GM18907 (cell line): ENCODE measurements around the gene KCNQ1.

Experiments
- ATAC-seq: cut with Tn5 transposase; IDR thresholded peaks from one replicate; pipeline ENCODE4 v1.9.1; 2021; ENCODE audit warnings: mild to moderate bottlenecking, moderate library complexity; ENCODE audit not compliant: unreplicated experiment

Gene KCNQ1

DNA sequence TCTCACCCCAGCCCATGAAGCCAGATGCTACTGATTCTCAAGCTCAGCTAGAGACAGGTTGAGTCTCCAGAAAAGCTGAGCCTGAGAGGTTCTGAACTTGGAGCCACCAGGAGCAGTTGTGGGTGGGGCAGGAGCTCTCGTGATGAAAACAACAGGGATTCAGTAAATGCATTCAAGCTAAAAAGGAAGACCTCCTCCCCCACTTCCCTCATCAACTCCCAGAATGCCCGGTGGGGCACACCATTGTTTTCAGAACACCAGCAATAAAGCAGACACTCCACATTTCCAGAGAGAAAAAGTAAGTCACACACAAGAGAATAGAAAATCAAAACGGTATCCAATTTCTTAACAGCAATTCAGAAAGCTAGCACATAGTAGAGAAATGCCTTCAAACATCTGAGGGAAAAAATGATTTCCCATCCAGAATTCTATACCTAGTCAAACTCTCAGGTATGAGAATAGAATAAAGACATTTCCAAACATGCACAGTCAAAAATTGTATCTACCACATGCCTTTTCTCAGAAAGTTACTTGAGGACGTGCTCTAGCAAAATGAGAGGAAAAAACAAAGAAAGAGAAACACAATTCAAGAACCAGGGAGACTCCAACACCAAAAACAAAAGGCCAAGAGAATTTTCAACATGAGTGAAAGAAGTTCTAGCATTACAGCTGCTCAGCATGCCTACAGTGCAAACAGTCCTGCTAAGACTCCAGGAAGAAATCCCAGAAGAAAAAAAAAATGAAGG lies 383.9 kb downstream of the KCNQ1 start:
- ATAC-seq = no peak

DNA sequence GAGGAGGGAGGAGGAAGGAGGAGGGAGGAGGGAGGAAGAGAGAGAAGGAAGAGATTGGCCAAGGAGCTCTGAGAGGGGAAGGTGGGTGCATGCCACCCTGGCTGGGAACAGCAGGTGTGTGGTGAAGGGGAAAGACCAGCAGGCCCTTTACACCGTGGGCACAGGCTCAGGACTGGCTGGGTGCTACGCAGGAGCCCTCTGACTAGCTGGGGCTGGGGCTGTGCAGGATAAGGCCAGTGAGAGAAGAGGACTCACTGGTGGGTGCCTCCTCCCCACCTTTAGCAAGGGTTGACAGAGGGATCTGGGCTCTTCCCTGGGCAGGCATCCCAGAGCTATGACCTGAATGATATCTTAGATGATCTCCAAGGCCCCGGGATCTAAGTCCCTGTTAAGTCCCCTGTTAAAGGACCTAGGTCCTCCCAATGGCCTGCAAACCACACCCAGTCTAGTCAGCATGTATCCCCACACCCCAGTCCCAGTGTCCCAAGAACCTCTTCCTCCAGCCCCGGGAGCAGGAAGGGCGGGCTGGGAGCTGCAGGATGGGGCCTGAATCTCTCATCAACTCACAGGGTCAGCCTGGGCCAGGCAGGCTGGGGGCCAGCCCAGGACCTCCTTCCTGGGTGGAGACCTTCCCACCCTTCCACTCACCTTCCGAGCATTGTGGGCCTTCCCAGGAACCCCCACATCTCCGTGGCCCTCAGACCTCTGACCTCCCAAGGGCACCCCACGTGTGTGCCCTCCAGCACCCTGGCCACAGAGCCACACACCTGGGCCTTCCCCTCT lies 385.4 kb downstream of the KCNQ1 start:
- no peak for ATAC-seq

DNA sequence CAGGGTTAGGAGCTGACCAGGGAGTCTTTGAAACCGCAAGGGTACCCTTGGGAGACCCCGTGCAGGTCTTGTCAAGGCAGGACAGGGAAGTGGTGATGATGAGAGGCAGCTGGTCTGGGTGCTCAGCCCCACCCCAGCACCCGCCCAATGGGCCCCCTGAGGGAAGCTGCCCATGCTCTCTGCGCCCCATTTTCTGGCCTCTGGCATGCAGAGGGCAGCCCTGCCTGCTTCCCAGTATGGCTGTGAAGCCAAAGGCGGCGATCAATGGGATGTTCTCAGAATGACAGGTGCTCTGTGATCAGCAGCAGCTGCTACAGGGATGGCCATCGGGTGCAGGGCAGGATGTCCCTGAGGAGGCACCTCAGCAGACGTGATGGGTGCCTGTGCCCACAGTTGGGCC lies 386.1 kb downstream of the KCNQ1 start:
- ATAC-seq = no peak

DNA sequence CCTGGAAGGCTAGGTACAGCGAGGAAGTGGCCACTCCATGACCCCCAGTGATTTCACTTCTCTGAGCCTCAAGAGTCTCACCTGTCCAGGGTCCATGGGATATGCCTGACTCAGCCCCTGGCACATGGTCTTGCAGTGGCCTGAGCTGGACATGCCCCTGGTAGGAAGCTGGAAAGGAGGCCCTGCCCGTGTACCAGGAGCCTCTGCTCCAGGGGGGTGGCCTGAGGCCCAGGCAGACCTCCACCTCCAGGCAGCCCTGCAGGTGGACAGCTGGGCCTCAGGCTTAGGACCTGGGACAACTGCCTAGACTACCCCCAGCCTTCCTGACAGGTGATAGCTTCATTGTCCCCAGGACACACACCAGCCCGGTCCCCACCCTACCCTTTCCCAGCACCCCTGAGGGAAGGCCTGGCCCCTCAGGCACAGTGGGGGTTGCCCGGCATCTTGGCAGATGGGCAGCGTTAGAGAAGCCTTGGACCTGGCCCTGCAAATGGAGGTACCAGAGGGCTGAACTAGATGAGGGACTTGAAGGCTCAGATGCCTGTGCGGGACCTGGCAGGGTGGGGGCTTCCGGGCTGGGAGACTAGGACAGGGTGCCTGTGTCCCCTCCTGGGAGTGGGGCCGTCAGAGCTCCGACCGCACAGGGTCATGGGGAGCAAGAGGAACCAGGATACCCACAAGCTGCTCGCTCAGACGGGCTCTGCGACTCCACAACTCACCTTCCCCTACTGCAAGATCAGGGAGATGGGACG lies 387.1 kb downstream of the KCNQ1 start:
- ATAC-seq = no peak

DNA sequence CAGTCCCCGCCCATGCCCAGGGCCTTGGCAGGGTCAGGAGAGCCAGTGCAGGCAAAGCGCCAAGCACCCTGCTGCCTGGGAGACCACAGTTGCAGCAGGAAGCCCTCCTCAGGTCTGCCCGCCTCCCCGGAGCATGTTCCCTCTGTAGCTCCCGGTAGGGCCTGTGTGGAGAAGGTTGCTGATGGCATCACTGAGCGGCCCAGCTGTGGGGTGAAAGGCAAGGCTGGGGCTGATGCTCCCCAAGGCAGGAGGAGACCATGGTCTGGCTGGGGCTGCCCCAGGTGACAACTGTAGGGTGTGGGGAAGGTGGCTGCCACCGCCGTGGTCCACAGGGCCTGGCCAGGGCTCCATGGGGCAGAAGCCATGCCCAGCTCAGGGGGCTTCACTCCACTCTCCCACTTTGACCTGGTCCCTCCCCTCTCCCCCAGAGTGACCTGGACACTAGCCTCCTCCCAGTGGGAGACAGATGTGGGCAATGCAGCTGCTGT lies 387.8 kb downstream of the KCNQ1 start:
- ATAC-seq = no peak

DNA sequence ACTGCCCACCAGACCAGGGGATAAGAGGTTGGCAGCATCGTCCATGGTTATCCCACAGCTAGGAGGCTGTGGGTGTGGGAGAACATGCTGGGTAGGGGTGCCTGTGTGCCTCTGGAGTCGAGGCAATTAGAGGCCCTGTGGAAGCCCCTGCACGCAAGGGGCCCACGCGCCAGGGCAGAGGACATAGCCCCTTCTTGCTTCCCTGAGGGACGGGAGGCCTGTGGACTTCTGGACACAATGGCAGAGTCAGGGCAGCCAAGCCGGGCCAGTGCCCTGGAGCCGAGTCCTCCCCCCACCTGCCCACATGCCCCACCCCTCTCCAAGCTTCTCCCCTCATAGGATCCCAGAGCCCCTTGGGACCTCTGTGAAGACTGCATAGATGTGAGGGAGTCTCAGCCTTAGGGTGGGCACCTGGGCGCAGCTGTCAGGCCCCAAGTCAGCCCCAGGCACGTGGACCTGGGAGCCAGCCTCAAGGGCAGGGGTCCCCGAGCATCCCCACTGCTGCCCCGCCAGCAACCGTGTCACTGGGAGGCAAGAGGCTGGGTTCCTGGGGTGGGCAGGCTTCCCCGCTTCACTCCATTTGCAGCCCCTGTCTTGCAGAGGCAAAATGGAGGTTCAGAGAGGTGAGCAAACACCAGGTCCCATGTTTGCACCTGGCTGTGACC lies 388.4 kb downstream of the KCNQ1 start:
- ATAC-seq = no peak

DNA sequence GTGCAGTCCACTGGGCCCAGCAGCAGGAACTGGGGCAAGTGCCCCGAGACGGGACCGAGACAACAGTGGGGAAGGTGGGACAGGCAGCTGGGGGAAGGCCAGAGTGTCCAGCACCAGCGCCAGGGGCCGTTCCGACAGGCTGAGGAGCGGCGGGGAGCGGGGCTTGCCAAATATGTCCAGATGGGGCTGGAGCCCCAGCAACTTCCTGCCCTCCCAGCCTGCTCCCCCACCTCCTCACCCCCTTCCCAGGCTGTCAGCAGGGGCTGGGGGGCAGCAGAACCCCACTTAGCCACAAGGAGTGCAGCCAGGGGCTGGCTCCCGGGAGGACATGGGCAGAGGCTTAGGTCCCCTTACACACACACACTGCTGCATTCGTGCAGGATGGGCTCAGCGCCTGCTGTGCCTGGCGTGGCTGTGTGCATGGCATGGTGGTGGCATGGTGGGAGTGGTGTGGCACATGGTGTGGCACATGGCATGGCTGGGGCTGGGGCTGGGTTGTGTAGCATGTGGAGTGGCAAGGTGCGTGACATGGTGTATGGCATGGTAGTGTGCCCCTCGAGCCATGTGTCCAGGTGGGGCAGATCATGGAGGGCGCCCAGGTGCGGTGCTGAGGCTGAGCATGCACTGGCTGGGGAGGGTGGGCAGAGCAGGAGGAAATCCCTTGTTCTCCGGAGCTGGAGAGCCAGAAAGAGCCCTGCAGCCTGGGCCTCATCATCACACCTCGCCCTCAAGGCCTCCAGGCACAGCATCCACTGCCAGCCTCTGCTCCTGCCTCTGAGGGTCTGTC lies 389.1 kb downstream of the KCNQ1 start:
- ATAC-seq = no peak

DNA sequence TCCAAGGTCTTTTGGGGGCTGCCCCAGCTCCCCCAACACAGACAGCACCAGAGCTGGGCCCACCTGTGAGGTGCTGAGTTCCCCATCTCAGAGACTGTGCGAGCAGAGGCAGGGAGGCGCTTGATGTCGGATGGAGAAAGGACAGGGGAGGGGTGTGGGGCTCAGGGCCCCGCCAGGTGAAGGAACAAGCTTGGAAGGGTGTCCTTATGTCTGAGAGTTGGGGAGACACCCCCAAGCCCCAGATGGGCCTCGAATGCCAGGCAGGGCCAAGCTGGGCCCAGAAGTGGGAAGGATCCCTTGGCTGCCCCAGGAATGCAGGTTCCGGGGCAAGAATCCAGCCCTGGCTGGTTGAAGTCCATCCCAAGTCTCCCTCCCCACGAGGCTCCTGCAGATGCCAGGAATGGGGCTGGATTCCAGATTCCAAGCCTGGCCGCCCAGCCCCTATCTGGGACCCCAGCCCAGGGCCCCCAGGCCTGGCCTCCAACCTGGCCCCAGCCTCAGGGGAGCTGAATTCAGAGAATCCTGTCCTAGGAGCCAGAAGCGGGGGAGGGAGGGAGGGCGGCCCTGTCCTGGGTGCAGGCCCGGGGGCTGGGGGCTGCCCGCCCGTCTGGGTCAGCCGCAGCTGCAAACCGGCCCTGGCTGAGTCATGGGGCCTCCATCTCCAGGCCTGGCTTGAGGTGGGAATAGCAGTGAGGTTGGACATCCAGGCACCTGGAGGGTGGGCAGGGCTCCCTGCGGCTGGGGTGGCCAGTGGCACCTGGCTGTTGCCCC lies 389.9 kb downstream of the KCNQ1 start:
- ATAC-seq = no peak

DNA sequence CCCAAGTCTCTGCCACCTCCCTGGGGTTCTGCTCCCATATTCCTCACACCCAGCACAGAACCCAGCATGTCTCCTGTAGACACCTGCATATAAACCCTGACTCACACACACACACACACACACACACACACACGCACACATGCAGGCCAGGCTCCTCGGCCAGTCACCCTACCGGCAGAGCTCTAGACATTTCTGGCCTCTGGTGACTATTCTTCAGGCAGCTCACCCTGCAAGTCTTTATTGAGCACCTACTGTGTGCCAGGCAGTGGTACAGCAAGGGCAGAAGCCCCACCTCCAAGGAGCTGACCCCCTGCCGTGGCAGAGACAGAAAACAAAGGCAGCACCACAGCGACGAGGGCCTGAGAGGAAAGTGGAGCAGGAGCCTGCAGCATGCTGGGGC lies 390.5 kb downstream of the KCNQ1 start:
- ATAC-seq = no peak

DNA sequence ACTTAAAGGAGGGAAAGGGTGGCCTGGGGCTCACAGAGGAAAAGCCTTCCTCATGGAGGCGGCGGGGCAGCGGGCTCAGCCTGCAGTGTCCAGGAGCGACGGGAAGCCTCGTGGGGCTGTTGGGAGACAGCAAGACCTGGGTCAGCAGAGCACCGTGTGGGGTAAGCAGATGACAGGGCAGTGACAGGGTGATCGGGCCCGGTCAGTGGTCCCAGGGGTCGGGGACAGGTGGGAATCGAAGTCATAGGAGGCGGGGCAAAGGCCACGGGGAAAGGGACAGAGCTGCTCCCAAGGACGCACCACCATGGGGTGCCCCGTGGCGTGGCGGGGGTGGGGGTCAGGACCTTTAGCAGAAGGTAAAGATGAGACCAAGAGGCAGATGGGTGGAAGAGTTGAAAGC lies 390.9 kb downstream of the KCNQ1 start:
- no peak for ATAC-seq

DNA sequence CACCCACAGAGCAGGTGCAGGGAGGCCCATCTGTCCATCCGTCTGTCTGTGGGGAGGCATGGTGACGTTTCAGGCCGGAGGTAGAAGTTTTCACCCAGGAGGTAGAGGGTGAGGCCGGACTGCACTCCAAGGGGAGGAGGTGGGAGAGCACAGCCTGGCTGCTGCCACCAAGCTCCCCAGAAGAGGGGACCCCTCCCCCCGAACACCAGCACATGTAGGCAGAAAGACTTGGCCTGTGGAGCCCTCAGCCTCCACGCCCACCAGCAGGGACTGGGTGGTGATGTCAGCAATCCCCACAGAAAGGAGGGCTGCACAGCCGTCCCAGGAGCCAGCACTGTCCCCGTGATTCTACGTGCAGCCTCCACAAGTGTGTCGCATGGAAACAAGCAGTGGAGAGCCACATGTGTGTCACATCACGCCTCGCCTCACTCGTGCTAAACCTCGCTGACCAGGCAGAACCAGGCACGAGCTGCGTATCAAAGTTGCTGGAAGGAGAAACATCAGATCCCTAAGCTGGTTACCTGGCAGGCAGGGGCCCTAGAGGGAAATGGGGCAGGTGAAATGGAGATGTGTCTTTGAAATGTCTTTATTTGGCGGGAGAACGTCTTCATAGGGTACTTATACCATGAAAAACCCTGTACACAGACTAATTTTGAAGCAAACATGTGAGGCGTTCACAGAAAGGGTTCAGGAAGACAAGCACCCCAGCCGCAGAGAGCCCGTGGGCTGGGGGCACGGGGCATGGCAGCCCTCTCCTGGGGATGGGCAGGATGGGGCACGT lies 391.7 kb downstream of the KCNQ1 start:
- ATAC-seq = no peak

DNA sequence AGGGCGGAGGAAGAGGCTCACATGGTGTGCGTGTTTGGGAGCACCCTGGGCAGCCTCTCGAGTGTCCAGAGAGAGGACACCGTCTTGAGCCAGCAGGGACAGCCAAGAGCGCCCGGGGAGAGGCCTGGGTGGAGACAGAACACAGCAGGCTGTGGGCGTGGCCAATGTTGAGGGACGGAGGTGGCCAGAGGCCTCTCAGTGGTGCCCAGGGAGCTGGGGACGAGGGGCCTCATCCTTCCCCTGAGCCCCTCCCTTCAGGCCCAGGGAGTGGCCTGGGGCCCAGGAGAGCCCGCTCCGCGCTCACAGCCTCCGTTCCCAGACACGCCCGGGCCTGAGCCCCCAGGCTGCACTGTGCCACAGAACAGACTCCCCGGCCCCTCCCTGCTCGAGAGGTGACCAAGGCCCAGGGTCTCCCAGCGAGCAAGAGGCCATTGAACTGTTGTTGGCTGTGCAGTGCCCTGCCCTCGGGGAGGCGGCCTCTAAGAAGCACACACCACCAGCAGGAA lies 392.3 kb downstream of the KCNQ1 start:
- no peak for ATAC-seq

DNA sequence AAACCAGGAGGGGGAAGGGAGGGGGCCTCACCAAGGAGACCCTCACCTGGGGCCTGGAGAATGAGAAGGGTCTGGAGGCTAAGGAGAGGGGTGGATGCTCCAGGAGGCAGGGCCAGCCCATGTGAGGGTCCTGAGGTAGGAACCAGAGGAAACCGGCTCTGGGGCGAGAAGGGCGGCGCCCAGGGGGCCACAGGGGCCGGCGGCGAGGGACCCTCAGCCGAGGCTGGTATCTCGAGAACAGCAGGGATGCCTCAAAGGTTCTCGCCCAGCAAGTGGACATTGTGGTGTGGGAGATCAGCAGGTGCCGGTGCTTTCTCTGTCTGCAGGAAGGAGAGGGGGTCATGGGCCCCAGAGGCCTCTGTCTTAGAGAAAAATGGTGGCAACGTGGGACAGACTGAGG lies 392.8 kb downstream of the KCNQ1 start:
- no peak for ATAC-seq

DNA sequence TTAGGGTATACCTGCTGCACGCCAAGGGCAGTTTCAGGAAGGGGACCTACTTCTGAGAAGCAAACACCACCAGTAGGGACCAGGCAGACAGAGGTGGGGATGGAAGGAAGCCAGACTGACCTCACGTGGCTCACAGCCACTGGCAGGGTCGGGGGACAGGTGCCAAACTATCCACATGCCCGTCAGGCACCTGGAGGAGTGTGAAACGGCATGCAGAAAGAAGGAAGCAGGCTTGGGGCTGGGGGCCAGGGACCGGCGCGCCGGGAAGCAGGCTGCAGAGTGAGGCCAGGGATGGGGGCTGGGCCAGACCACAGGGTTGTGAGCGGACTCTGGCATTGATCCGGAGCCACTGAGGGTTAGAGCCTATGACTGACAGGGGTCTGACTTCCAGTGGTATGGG lies 393.3 kb downstream of the KCNQ1 start:
- ATAC-seq = no peak

DNA sequence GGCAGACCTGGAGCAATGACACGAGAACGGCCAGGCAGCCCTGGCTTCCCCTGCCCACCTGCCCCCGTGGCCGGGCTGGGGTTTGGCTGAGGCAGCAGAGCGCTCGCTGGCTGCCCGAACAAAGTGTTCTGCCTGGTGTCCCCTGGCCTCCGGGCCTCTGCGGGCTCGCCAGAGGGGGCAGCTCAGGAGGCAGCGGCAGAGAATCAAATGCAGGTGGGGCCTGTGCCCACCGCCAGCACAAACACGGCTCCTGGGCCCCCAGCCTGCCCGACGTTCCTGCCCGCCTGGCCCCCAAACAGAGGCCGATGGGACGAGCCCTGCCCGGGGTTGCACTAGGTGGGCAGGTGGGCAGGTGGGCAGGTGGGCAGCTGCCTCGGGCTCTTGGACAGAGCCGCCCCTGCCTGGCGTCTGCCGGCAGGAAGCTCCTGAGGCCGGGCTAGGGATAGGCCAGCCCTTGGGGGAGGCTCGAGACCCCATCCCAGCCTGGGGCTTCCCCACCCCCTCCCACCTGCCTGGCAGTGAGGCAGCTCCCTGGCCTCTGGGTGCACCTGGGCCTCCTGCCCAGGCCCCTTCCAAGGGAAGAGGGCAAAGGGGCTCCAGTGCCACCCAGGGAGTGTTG lies 394.0 kb downstream of the KCNQ1 start:
- no peak for ATAC-seq

DNA sequence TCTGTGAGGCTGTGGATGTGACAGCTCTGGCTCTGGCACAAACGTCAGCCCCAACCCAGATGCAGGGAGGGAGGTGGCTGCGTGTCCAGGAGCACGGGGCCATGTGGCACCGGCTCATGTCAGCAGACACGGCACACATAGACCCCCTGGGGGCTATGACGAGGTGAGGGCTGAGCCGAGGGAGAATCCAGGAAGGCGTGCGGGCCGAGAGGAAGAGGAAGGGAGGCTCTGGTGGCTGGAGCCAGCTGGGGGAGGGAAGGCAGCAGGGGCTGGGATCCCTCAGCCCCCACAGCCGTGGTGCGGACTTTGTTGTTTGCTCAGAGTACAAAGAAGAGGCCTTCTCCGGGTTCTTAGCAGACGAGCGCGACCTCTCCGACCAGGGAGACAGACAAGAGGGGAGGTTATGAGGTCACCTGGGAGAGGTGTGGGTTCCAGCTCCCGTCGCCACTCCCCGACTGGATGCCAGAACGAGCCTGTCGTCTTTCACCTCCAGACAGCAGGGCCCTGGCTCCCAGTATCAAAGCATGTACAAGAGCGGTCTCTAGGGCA lies 394.7 kb downstream of the KCNQ1 start:
- ATAC-seq = no peak

DNA sequence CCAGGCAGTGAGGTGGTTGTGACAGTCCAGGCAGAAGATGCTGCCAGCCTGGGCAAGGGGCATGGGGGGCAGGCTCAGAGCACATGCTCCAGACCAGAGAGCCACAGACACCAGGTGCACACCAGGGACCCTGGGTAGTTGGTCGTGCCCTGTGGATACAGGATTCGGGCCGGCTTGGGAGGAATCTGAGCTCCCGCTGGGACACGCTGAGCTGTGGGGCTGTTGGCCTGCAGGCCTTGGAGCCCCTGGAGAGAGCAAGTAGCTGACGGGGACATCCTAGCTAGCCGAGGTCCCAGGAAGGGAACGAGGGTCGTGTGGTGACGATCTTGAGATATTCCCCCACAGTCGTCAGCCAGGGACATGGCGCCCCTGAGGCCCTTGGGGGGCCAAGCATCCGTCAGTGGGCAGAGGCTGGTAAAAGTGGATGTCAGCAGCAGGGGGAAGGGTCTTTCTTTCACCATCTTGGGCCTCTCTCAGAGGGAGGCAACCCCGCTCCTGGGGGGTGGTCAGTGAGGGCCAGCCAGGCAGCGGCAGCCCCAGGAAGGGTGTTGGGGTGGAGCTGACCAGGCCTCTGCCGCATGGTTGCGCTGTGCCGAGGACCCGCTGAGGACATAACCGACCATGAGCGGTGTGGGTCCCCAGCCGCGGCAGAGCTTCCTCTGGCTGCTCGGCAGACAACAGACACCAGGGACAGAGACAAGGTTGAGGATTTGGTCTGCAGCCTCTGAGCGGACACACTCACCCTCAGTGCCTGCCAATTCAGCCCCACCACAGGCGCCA lies 396.8 kb downstream of the KCNQ1 start:
- no peak for ATAC-seq
